ENCODE measurements around the gene TMEM182.

Gene TMEM182

DNA sequence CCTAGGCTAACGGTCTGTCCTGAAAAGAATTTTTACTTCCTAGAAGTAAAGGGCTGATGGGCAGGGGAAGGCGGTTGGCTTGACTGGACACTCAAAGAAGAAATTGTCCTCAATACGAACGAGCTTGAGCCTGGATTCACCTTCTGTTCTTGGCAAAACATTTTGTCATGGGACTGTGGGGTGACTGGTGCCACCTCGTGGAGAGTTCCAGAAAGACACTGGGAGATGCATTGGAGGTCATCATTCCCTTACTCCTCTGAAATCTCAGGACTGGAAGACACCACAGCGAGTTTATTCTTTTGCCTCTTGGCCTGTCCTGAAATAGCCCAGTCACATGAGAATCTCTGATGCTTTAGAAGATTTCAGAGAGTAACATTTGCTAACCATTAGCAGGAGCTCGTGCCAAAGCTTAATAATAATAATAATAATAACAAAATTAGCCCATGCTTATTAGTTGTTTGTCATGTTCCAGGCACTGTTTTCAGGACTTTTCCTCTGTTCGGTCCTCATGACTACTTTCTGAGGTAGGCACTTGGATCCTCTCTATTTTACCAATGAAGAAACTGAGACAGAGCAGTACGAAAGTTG is 44.5 kb downstream of the TMEM182 start:
- H3K27me3 ChIP-seq (ENCODE audit: control insufficient read depth, insufficient read depth, low read length), result no peaks in the 10 kb centered on the region
- H3K9ac ChIP-seq (ENCODE audit: low read length), result no peak overlapping the region
- H3K4me3 ChIP-seq (ENCODE audit: low read length), result no peak overlapping the region
- no peak overlapping the region for H3K27ac ChIP-seq (ENCODE audit: low read length)
- H3K9me3 ChIP-seq (ENCODE audit: control insufficient read depth, low read depth, low read length), result no peaks in the 10 kb centered on the region
- H3K4me1 ChIP-seq (ENCODE audit: control insufficient read depth, low read depth, low read length), result no peaks in the 10 kb centered on the region
- no peaks in the 10 kb centered on the region for H3K36me3 ChIP-seq (ENCODE audit: control insufficient read depth, low read depth, low read length)

- H3K36me3 ChIP-seq (ENCODE audit: control insufficient read depth, low read depth, low read length), result no peaks in the 10 kb centered on the region
- H3K27ac ChIP-seq (ENCODE audit: low read length), result no peak overlapping the region
- H3K4me1 ChIP-seq (ENCODE audit: control insufficient read depth, low read depth, low read length), result no peaks in the 10 kb centered on the region
- H3K9ac ChIP-seq (ENCODE audit: low read length), result no peak overlapping the region
- no peaks in the 10 kb centered on the region for H3K27me3 ChIP-seq (ENCODE audit: control insufficient read depth, insufficient read depth, low read length)
- no peaks in the 10 kb centered on the region for H3K9me3 ChIP-seq (ENCODE audit: control insufficient read depth, low read depth, low read length)
- H3K4me3 ChIP-seq (ENCODE audit: low read length), result no peak overlapping the region
Observed at GRCh38 chr2:102809291-102810189, 47.7 kb downstream of the TMEM182 start.

DNA sequence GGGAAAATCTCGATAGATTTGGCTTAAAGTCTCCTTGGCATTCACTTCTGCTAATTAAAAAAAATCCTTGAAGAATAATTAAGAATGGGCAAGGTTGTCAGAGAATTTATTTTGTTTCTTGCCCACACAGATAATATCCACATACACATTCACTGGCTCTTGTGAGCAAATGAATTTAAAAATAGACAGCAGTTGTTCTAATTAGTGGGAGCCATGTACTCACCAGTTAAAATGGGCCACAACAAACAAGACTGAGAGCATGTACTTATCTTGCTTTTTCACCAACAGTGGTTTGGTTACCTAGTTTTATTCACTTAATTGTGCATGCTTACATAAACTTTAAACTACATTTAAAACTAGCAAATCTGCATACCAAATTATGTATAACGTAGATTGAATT is 53.5 kb downstream of the TMEM182 start:
- no peaks in the 10 kb centered on the region for H3K36me3 ChIP-seq (ENCODE audit: control insufficient read depth, low read depth, low read length)
- H3K9ac ChIP-seq (ENCODE audit: low read length), result no peak overlapping the region
- no peaks in the 10 kb centered on the region for H3K4me1 ChIP-seq (ENCODE audit: control insufficient read depth, low read depth, low read length)
- H3K9me3 ChIP-seq (ENCODE audit: control insufficient read depth, low read depth, low read length), result no peaks in the 10 kb centered on the region
- no peaks in the 10 kb centered on the region for H3K27me3 ChIP-seq (ENCODE audit: control insufficient read depth, insufficient read depth, low read length)
- H3K27ac ChIP-seq (ENCODE audit: low read length), result no peak overlapping the region
- no peak overlapping the region for H3K4me3 ChIP-seq (ENCODE audit: low read length)

DNA sequence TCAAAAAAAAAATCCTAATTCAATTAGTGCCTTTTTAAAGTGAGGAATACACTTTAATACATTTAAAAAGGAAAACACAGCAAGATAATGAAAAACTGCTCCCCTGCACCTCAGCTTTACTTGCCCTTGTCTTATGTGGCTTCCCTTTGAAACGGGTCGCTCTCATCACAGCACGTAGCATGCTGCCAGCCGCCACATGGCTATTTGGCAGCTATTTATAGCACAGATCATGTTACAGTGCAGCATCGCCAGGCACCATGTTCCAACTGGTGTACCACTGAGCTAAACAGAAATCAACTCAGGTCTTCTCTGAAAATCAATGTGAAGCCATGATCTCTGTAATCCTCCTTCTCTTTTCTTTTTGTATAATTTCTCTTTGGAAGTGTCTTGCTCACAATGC is 65.1 kb downstream of the TMEM182 start:
- H3K4me1 ChIP-seq (ENCODE audit: control insufficient read depth, low read depth, low read length), result peaks cover 9% of the 10 kb centered on the region
- H3K4me3 ChIP-seq (ENCODE audit: low read length), result no peak overlapping the region
- H3K9ac ChIP-seq (ENCODE audit: low read length), result no peak overlapping the region

DNA sequence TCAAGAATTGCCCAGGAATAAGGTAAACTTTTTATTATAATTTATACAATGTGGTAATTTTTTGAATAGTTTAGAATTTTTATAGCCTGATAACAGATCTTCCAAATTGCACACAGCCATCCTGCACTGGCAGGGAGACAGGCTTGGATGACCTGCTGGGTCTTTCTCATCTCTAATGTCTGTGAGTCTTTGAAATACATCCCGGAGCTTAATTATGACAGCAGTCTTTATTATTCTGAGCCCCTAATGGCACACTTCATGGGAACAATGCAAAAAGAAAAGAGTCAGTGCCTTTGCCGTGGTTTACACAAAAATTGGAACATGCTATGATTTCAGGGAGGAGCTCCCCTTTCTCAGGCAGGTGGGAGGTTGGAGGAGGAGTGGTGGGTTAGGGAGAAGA is 71.0 kb downstream of the TMEM182 start:
- Histone ChIP-seq H3K9ac (ENCODE audit: low read length) (no peak overlapping the region), H3K9me3 (ENCODE audit: control insufficient read depth, low read depth, low read length) (no peaks in the 10 kb centered on the region), H3K4me3 (ENCODE audit: low read length) (no peak overlapping the region), H3K36me3 (ENCODE audit: control insufficient read depth, low read depth, low read length) (no peaks in the 10 kb centered on the region), H3K27ac (ENCODE audit: low read length) (no peak overlapping the region), H3K27me3 (ENCODE audit: control insufficient read depth, insufficient read depth, low read length) (no peaks in the 10 kb centered on the region), H3K4me1 (ENCODE audit: control insufficient read depth, low read depth, low read length) (no peaks in the 10 kb centered on the region)

More for the DNA sequence above, 65.1 kb downstream of the TMEM182 start:
- H3K27me3 ChIP-seq (ENCODE audit: control insufficient read depth, insufficient read depth, low read length), result no peaks in the 10 kb centered on the region
- no peaks in the 10 kb centered on the region for H3K36me3 ChIP-seq (ENCODE audit: control insufficient read depth, low read depth, low read length)
- H3K27ac ChIP-seq (ENCODE audit: low read length), result no peak overlapping the region
- H3K9me3 ChIP-seq (ENCODE audit: control insufficient read depth, low read depth, low read length), result no peaks in the 10 kb centered on the region

DNA sequence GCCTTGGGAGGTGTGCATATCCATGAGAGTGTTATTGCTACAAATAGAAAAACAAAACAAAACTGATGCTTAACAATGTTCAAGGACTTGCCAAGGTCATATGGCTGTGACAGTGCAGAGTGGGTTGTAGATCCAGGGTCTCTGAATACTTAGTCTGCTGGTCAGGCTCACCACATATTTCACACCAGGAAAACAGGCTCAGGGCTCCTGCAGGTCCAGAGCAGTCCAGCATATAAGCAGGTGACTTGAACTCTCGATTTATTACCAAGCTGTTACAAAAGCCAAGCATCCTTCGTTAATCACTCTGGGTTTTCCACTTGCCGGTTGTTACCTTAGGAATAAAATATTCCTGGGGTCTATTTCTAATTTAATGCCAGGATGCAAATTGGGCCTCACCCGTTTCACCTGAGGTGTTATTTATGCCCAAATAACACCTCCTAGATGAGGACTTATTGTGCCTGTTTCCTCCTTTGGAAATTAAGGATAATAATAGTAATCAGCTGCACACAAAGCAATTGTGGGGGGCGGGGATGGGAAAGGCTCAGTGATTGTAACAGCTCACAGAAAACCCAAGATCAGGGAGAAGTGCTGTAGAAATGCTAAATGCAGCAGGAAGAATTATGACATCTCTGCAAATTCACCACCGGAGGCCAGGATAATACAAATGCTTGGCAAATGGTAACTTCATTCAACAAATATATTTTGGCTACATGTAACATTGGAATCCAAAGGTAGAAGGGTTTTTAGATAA is 72.9 kb downstream of the TMEM182 start:
- Histone ChIP-seq H3K9ac (ENCODE audit: low read length) (no peak overlapping the region), H3K9me3 (ENCODE audit: control insufficient read depth, low read depth, low read length) (no peaks in the 10 kb centered on the region), H3K4me1 (ENCODE audit: control insufficient read depth, low read depth, low read length) (no peaks in the 10 kb centered on the region), H3K27ac (ENCODE audit: low read length) (no peak overlapping the region), H3K4me3 (ENCODE audit: low read length) (no peak overlapping the region), H3K36me3 (ENCODE audit: control insufficient read depth, low read depth, low read length) (no peaks in the 10 kb centered on the region), H3K27me3 (ENCODE audit: control insufficient read depth, insufficient read depth, low read length) (no peaks in the 10 kb centered on the region)

- H3K27ac ChIP-seq (ENCODE audit: low read length), result no peak overlapping the region
- no peak overlapping the region for H3K9ac ChIP-seq (ENCODE audit: low read length)
- H3K9me3 ChIP-seq (ENCODE audit: control insufficient read depth, low read depth, low read length), result no peaks in the 10 kb centered on the region
- H3K4me3 ChIP-seq (ENCODE audit: low read length), result no peak overlapping the region
- no peaks in the 10 kb centered on the region for H3K36me3 ChIP-seq (ENCODE audit: control insufficient read depth, low read depth, low read length)
- H3K4me1 ChIP-seq (ENCODE audit: control insufficient read depth, low read depth, low read length), result no peaks in the 10 kb centered on the region
- H3K27me3 ChIP-seq (ENCODE audit: control insufficient read depth, insufficient read depth, low read length), result no peaks in the 10 kb centered on the region
Observed at GRCh38 chr2:102837626-102838198, 75.9 kb downstream of the TMEM182 start.

DNA sequence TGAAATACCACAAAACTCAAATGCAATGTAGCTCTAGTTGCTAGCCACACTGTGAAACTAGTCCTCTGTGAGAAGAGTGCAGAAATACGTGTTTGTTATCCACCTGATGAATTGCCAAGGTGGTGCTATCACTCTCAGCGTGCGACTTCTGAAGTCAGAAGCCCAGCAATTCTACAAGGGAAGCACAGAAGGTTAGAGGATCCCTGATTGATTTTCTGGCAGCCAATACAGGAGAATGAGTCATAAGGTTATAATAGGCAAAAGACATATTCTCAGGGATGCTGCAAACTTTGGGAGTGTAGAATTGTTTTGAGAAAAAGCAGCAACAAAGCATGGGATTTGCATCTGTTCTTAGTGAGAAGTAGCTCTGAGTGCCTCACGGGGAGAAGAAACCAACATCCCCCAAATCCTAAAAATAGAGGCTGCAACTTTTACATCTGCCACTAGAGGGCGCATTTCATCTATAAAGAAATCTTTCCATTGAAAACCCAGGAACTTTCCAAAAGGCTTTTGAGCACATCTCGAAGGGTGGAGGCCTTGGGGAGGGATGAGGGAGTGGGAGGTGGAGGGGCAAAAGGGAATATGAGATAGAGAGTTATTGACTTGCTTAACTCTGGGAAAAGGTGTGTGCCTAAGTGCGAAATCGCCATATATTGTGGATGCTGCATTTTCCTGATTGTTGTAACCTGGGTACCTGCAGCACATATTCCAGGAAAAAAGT is 78.0 kb downstream of the TMEM182 start:
- H3K4me1 ChIP-seq (ENCODE audit: control insufficient read depth, low read depth, low read length), result no peaks in the 10 kb centered on the region
- H3K27me3 ChIP-seq (ENCODE audit: control insufficient read depth, insufficient read depth, low read length), result no peaks in the 10 kb centered on the region
- no peaks in the 10 kb centered on the region for H3K36me3 ChIP-seq (ENCODE audit: control insufficient read depth, low read depth, low read length)
- no peak overlapping the region for H3K27ac ChIP-seq (ENCODE audit: low read length)
- H3K9me3 ChIP-seq (ENCODE audit: control insufficient read depth, low read depth, low read length), result no peaks in the 10 kb centered on the region
- no peak overlapping the region for H3K9ac ChIP-seq (ENCODE audit: low read length)
- H3K4me3 ChIP-seq (ENCODE audit: low read length), result no peak overlapping the region

- Histone ChIP-seq H3K4me1 (ENCODE audit: control insufficient read depth, low read depth, low read length) (no peaks in the 10 kb centered on the region), H3K4me3 (ENCODE audit: low read length) (no peak overlapping the region), H3K36me3 (ENCODE audit: control insufficient read depth, low read depth, low read length) (no peaks in the 10 kb centered on the region), H3K27ac (ENCODE audit: low read length) (no peak overlapping the region), H3K27me3 (ENCODE audit: control insufficient read depth, insufficient read depth, low read length) (no peaks in the 10 kb centered on the region), H3K9ac (ENCODE audit: low read length) (no peak overlapping the region), H3K9me3 (ENCODE audit: control insufficient read depth, low read depth, low read length) (no peaks in the 10 kb centered on the region)
Observed at GRCh38 chr2:102841107-102841840, 79.4 kb downstream of the TMEM182 start.

DNA sequence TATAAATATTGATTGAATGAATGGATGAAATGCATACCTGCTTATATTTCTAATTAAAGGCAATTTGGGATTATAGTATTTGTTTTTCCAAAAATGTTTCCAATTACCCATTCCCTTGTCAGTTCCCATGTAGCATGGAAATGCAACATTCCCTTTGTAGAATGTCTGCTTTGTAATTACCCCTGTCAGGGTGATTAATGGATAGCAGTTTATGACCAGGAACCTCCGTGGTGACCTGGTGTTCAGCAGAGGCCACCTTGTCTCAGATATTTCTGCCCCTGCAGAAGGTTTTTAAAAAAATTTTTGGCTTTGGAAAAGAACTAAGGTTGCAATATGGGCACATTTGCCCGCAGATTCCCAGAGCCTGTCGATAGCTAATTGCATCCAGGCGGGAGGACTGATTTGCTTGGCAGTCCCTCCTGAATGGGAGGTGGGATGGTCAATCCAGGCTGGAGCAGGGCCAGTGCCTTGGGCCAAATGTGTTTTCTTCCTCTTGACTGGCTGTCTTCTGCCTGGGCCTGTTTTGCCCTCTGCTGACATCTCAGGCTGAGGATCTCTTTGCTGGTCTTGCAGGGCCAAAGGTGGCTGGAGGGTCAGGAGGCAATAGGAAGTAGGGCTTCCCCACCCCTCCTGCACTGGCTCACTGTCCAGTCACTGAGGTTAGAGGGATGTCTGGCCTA is 82.1 kb downstream of the TMEM182 start:
- no peaks in the 10 kb centered on the region for H3K27me3 ChIP-seq (ENCODE audit: control insufficient read depth, insufficient read depth, low read length)
- H3K27ac ChIP-seq (ENCODE audit: low read length), result no peak overlapping the region
- H3K9ac ChIP-seq (ENCODE audit: low read length), result no peak overlapping the region
- H3K4me1 ChIP-seq (ENCODE audit: control insufficient read depth, low read depth, low read length), result peaks cover 4% of the 10 kb centered on the region
- no peaks in the 10 kb centered on the region for H3K9me3 ChIP-seq (ENCODE audit: control insufficient read depth, low read depth, low read length)
- H3K4me3 ChIP-seq (ENCODE audit: low read length), result no peak overlapping the region
- H3K36me3 ChIP-seq (ENCODE audit: control insufficient read depth, low read depth, low read length), result no peaks in the 10 kb centered on the region

All from iPS-18a (cell line).